A549 (cell line): ENCODE measurements around the gene GPI. TPM values are rescaled to one million over a fixed set of nuclear protein-coding genes. Genes with fewer than 3 reads are reported as not detected.

Experiments
- ATAC-seq, 2 experiments: fragments of 200-7000 bp in 1 of 2; fragments of >200 bp in 1 of 2; cut with Nextera tagmentation in 1 of 2; cut with Tn5 transposase in 1 of 2; 3 replicates each; pipeline versions ENCODE4 v1.8.0 to v1.9.1; 2018 to 2020; ENCODE audit warnings: mild to moderate bottlenecking in 1 of 2, moderate library complexity in 1 of 2
- CTCF ChIA-PET: fragments of 300-600 bp; sonication (Branson Sonifier 250); formaldehyde crosslinking; extraction: SDS; loops from one replicate; lab custom pipeline; 2021; ENCODE audit warnings: antibody characterized with exemption, inconsistent platforms; lab: Yijun Ruan, JAX
- POLR2A ChIA-PET: fragments of 350-600 bp; formaldehyde crosslinking; extraction: SDS; loops from one replicate; lab custom pipeline; 2021; ENCODE audit warnings: antibody characterized with exemption, inconsistent platforms; lab: Yijun Ruan, JAX
- DNase-seq, 2 experiments: peaks; one replicate each; pipeline versions ENCODE4 v3.0.0 to v3.0.0-alpha.2; 2011 to 2016; ENCODE audit warnings: low read depth in 1 of 2, low spot score in 1 of 2
- FAIRE-seq: peaks from 2 replicates; lab custom pipeline; 2011; peaks lifted over from hg19 to GRCh38; lab: Jason Lieb, UNC
- H3K27ac ChIP-seq, 2 experiments: fragments of >200 bp; sonication (Bioruptor Twin); formaldehyde crosslinking; 3 replicates each; pipeline ENCODE4 v1.5.1; 2016 to 2017
- H3K4me1 ChIP-seq: fragments of >200 bp; sonication (Bioruptor Twin); formaldehyde crosslinking; 3 replicates; pipeline ENCODE4 v1.6.1; 2016
- H3K4me2 ChIP-seq: fragments of >200 bp; sonication (Bioruptor Twin); formaldehyde crosslinking; 3 replicates; pipeline ENCODE4 v1.6.1; 2016
- H3K4me3 ChIP-seq: fragments of >200 bp; sonication (Bioruptor Twin); formaldehyde crosslinking; 3 replicates; pipeline ENCODE4 v1.5.1; 2016
- H3K9me3 ChIP-seq: fragments of >200 bp; sonication (Bioruptor Twin); formaldehyde crosslinking; 3 replicates; pipeline ENCODE4 v1.6.1; 2016
- CBX8 ChIP-seq: fragments of 200-600 bp; sonication (generic); IDR thresholded peaks from 2 replicates; pipeline ENCODE4 v1.6.1; 2016
- CHD4 ChIP-seq: fragments of 200-600 bp; sonication (generic); IDR thresholded peaks from 2 replicates; pipeline ENCODE4 v1.6.1; 2016; ENCODE audit warnings: antibody characterized with exemption, mild to moderate bottlenecking, borderline replicate concordance
- EP300 ChIP-seq, 2 experiments: fragments of >200 bp; sonication (Bioruptor Twin); formaldehyde crosslinking; IDR thresholded peaks; 2 replicates in 1 of 2; 3 replicates in 1 of 2; pipeline ENCODE4 v1.6.1; 2016 to 2017
- FOSL2 ChIP-seq, 2 experiments: fragments of 450-650 bp in 1 of 2; fragments of >200 bp in 1 of 2; sonication (Bioruptor Twin) in 1 of 2; formaldehyde crosslinking; IDR thresholded peaks; 2 replicates each; pipeline versions ENCODE4 v1.5.0 to v1.6.1; 2016 to 2020; ENCODE audit warnings: mild to moderate bottlenecking in 1 of 2, moderate library complexity in 1 of 2
- FOXS1 ChIP-seq: fragments of 250-450 bp; sonication (Bioruptor Pico); IDR thresholded peaks from 2 replicates; pipeline ENCODE4 v1.5.0; 2020; ENCODE audit warnings: mild to moderate bottlenecking, moderate library complexity
- GATA3 ChIP-seq: IDR thresholded peaks from 2 replicates; pipeline ENCODE4 v1.6.1; 2012; ENCODE audit warnings: borderline replicate concordance
- HDAC2 ChIP-seq: fragments of 200-600 bp; sonication (generic); IDR thresholded peaks from 2 replicates; pipeline ENCODE4 v1.6.1; 2016
- HEYL ChIP-seq: fragments of 250-450 bp; sonication (Bioruptor Pico); IDR thresholded peaks from 2 replicates; pipeline ENCODE4 v1.8.0; 2021; ENCODE audit warnings: mild to moderate bottlenecking, moderate library complexity
- HOXA7 ChIP-seq: fragments of 250-450 bp; sonication (Bioruptor Pico); IDR thresholded peaks from 2 replicates; pipeline ENCODE4 v1.5.0; 2020; ENCODE audit warnings: mild to moderate bottlenecking, moderate library complexity
- KDM5A ChIP-seq: fragments of 200-600 bp; sonication (generic); IDR thresholded peaks from 2 replicates; pipeline ENCODE4 v1.6.1; 2016; ENCODE audit warnings: antibody characterized with exemption, mild to moderate bottlenecking
- NPAS2 ChIP-seq: fragments of 250-450 bp; sonication (Bioruptor Pico); IDR thresholded peaks from 2 replicates; pipeline ENCODE4 v1.8.0; 2022; ENCODE audit warnings: mild to moderate bottlenecking, moderate library complexity, borderline replicate concordance
- RARB ChIP-seq: fragments of 250-450 bp; sonication (Bioruptor Pico); IDR thresholded peaks from 2 replicates; pipeline ENCODE4 v1.8.0; 2021; ENCODE audit warnings: mild to moderate bottlenecking, moderate library complexity
- ZFP36 ChIP-seq: fragments of 450-650 bp; IDR thresholded peaks from 2 replicates; pipeline ENCODE4 v1.6.1; 2014; ENCODE audit warnings: borderline replicate concordance; ENCODE audit not compliant: partially characterized antibody
- WGBS: methylation state at CpG from one replicate; pipeline ENCODE4 v1.1.6; 2017; ENCODE audit errors: missing lambda C conversion rate; 5-methylcytosine and 5-hydroxymethylcytosine counted together
- polyA plus RNA-seq, 4 experiments: library from polyadenylated mRNA; depleted of rRNA in 3 of 4; stranded (reverse); fragments of >200 nt; fragmentation: RNase III in 1 of 4; extraction: RNeasy Plus Mini Kit Qiagen cat#74134 plus additional on column Dnase treatment in 1 of 4; gene quantifications; 2 replicates in 3 of 4; 3 replicates in 1 of 4; pipeline ENCODE4 v1.2.3, GENCODE V29; 2011 to 2017
- TF ChIP-seq, protein P1 (sequence below): fragments of 450-650 bp; IDR thresholded peaks from 2 replicates; pipeline ENCODE4 v1.6.1; 2014; ENCODE audit warnings: antibody characterized with exemption
- TF ChIP-seq, protein P2 (sequence below): fragments of >200 bp; sonication (Bioruptor Twin); formaldehyde crosslinking; IDR thresholded peaks from 3 replicates; pipeline ENCODE4 v1.5.1; 2016
- TF ChIP-seq, protein P3 (sequence below): fragments of 200-600 bp; sonication (generic); IDR thresholded peaks from 2 replicates; pipeline ENCODE4 v1.6.1; 2016; ENCODE audit warnings: antibody characterized with exemption, mild to moderate bottlenecking, moderate library complexity
- TF ChIP-seq, protein P4 (sequence below): fragments of >200 bp; sonication (Bioruptor Twin); formaldehyde crosslinking; IDR thresholded peaks from 2 replicates; pipeline ENCODE4 v1.6.1; 2016

GPI gene
- polyA plus RNA-seq, 2 of the 4 experiments (the other 2 are of a cell fraction): 548 to 565 TPM

DNA sequence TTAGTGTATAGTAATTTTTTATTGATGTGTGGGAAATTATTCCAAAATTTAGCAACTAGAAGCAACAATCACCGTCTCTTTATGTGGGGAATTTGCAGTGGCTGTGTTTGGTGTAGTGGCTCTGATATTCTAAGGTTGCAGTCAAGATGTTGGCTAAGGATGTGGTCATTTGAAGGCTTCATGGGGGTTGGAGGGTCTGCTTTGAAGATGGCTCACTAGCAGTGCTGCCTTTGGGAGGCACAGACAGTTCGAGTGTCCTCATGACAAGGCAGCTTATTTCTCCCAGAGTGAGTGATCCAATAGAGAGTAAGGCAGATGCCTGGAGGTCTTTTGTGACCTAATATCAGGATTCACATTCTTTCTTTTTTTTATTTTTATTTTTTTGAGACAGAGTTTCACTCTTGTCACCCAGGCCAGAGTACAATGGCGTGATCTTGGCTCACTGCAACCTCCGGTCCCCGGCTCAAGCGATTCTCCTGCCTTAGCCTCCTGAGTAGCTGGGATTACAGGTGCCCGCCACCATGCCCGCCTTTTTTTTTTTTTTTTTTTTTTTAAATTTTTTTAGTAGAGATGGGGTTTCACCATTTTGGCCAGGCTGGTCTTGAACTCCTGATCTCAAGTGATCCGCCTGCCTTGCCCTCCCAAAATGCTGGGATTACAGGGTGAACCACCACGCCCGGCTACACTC lies 8.7 kb downstream of the GPI start:
- no peaks in the 10 kb centered on the region for H3K4me1 ChIP-seq
- POLR2A ChIA-PET: interaction anchor here (0.6 to 1.0 kb wide), 2 partner anchors 9 to 10 kb away, joined by 4 read pairs; partner anchors contain the start of gene GPI

DNA sequence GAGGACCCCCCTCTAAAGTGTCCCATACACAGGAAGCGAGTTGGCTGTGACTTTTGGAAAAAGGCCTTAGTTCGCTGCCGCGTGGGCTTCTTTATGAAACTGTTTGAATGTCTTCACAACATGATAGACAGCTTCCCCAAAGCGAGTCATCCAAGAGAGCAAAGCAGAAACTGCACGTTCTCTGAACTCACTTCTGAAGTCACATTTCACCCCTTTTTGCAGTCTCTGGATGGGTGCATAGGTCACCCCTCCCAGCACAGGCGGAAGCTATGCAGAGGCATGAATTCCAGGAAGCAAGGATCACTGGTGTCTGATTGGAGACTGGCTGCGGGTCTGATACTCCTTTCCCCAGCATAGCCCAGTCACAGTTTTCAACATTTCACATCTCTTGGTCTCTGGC lies 10.6 kb downstream of the GPI start:
- Histone ChIP-seq H3K4me1 (no peaks in the 10 kb centered on the region), H3K9me3 (no peaks in the 10 kb centered on the region), H3K4me3 (no peak overlapping the region), H3K4me2 (no peak overlapping the region), H3K27ac (no peak overlapping the region)
- CTCF ChIA-PET: interaction anchor here (0.9 to 2.0 kb wide), 2 partner anchors 10 to 1727 kb away, joined by 3 to 6 read pairs; no protein-coding TSS in a partner anchor
- POLR2A ChIA-PET: no interaction called here
- FAIRE-seq: peak; percentile 90
- 92% methylated on average over 8 of the region's 8 CpGs for WGBS
- ATAC-seq: no peak
- no peak for DNase-seq
- no peak for TF ChIP-seq KDM5A

More for the DNA sequence above, 8.7 kb downstream of the GPI start:
- no peak overlapping the region for H3K27ac ChIP-seq
- 99% methylated on average over 11 of the region's 11 CpGs for WGBS
- FAIRE-seq (no peak), DNase-seq (no peak), ATAC-seq (no peak)
- TF ChIP-seq RARB: no peak
- TF ChIP-seq, protein P1, sequence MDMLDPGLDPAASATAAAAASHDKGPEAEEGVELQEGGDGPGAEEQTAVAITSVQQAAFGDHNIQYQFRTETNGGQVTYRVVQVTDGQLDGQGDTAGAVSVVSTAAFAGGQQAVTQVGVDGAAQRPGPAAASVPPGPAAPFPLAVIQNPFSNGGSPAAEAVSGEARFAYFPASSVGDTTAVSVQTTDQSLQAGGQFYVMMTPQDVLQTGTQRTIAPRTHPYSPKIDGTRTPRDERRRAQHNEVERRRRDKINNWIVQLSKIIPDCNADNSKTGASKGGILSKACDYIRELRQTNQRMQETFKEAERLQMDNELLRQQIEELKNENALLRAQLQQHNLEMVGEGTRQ: no peak
- H3K9me3 ChIP-seq: no peaks in the 10 kb centered on the region
- CTCF ChIA-PET: interaction anchor here (0.6 to 1.6 kb wide), 2 partner anchors 15 to 134 kb away, joined by 3 to 7 read pairs; no protein-coding TSS in a partner anchor
- no peak overlapping the region for H3K4me3 ChIP-seq
- H3K4me2 ChIP-seq: no peak overlapping the region

DNA sequence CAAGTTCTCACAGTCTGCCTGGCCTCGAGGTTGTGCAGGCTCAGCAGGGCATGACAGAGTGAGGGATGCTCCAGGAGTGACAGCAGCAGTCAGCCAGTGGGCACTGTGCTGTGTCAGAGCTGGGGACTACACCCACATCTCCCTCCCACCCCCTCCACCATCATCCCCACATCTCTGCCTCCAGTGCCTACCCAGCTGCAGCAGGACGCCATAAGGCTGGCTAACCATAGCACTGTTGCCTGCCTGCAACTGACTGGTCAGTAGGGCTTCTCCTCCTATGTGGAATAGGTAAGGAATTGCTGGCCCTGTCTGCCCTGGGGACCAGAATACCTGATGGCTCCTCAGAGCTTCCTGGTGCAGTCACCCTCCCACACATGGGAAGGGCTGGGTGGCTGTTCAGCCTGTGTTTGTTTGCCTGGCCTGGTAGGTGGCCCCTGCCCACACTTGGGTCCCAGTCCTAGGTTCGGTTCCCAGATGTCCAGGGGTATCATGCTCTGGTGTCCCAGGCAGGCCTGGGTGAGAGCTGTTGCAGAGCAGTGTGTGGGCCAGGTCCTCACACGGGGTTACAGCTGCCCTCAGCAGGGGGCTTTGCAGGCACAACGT lies 15.7 kb downstream of the GPI start:
- POLR2A ChIA-PET: interaction anchor here (0.9 kb wide), 1 partner anchor 15 kb away, joined by 3 read pairs; no protein-coding TSS in a partner anchor
- Histone ChIP-seq H3K4me2 (no peak overlapping the region), H3K4me3 (no peak overlapping the region), H3K27ac (no peak overlapping the region), H3K4me1 (no peaks in the 10 kb centered on the region)
- CTCF ChIA-PET: interaction anchor here (0.6 to 2.9 kb wide), 11 partner anchors 10 to 234 kb away, joined by 3 to 9 read pairs (median 3); partner anchors contain the start of gene GPI
- FAIRE-seq: no peak
- ATAC-seq: no peak
- TF ChIP-seq CHD4 (no peak), ZFP36 (no peak), NPAS2 (no peak)
- TF ChIP-seq, protein P2, sequence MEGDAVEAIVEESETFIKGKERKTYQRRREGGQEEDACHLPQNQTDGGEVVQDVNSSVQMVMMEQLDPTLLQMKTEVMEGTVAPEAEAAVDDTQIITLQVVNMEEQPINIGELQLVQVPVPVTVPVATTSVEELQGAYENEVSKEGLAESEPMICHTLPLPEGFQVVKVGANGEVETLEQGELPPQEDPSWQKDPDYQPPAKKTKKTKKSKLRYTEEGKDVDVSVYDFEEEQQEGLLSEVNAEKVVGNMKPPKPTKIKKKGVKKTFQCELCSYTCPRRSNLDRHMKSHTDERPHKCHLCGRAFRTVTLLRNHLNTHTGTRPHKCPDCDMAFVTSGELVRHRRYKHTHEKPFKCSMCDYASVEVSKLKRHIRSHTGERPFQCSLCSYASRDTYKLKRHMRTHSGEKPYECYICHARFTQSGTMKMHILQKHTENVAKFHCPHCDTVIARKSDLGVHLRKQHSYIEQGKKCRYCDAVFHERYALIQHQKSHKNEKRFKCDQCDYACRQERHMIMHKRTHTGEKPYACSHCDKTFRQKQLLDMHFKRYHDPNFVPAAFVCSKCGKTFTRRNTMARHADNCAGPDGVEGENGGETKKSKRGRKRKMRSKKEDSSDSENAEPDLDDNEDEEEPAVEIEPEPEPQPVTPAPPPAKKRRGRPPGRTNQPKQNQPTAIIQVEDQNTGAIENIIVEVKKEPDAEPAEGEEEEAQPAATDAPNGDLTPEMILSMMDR: no peak
- TF ChIP-seq, all 56 proteins: peak for 0
- no peak for DNase-seq
- whole genome bisulfite sequencing: 90% methylated on average over 5 of the region's 5 CpGs
- no peaks in the 10 kb centered on the region for H3K9me3 ChIP-seq

DNA sequence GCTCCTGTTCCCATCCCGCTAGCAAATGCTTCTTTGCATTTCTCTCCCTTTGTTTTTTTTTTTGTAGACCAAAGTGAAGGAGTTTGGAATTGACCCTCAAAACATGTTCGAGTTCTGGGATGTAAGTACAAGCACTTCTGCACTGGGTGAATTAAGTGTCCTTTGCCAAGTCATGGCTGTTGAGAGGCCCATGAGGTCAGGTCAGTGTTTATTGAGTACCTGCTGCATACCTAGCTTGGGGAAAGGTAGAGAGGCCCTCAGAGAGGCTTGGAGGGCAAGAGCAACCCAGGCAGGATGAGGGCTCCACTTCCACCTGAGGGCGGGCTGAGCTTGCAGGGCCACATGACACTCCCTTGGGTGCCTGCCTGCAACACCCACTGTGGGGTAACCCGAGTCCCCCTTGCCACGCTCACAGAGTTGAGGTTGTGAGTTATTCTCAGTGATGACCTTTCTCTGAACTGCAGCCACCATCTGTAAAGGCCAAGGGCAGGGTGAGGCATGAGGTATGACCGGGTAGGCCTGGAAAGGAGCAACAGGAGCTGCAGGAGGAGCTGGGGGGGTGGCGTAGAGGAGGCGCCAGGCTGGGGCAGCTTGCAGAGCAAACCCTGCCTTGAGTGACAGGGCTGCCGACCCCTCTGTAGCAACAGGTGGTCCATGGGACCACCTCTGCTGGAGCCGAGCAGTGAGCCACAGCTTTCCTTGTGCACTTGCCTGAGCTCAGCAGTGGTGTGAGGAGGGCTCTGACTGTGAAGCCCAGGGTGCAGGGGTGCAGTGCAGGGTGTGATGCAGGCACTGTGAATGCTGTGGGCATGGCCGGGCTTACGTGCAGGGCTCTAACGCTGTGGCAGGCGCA lies 16.6 kb downstream of the GPI start:
- Histone ChIP-seq H3K9me3 (no peaks in the 10 kb centered on the region), H3K4me1 (no peaks in the 10 kb centered on the region), H3K4me3 (no peak overlapping the region), H3K4me2 (no peak overlapping the region), H3K27ac (no peak overlapping the region)
- ATAC-seq (no peak), DNase-seq (no peak), FAIRE-seq (no peak)
- POLR2A ChIA-PET: interaction anchor here (0.6 to 0.9 kb wide), 2 partner anchors 16 to 17 kb away, joined by 3 read pairs; partner anchors contain the start of gene GPI
- WGBS: 96% methylated on average over 14 of the region's 14 CpGs
- CTCF ChIA-PET: interaction anchor here (0.6 to 2.9 kb wide), 11 partner anchors 11 to 234 kb away, joined by 3 to 9 read pairs (median 3); partner anchors contain the start of gene GPI
- no peak for TF ChIP-seq EP300 (IDR thresholded peaks at IDR 0.05)
- no peak for TF ChIP-seq CBX8
- TF ChIP-seq, protein P3, sequence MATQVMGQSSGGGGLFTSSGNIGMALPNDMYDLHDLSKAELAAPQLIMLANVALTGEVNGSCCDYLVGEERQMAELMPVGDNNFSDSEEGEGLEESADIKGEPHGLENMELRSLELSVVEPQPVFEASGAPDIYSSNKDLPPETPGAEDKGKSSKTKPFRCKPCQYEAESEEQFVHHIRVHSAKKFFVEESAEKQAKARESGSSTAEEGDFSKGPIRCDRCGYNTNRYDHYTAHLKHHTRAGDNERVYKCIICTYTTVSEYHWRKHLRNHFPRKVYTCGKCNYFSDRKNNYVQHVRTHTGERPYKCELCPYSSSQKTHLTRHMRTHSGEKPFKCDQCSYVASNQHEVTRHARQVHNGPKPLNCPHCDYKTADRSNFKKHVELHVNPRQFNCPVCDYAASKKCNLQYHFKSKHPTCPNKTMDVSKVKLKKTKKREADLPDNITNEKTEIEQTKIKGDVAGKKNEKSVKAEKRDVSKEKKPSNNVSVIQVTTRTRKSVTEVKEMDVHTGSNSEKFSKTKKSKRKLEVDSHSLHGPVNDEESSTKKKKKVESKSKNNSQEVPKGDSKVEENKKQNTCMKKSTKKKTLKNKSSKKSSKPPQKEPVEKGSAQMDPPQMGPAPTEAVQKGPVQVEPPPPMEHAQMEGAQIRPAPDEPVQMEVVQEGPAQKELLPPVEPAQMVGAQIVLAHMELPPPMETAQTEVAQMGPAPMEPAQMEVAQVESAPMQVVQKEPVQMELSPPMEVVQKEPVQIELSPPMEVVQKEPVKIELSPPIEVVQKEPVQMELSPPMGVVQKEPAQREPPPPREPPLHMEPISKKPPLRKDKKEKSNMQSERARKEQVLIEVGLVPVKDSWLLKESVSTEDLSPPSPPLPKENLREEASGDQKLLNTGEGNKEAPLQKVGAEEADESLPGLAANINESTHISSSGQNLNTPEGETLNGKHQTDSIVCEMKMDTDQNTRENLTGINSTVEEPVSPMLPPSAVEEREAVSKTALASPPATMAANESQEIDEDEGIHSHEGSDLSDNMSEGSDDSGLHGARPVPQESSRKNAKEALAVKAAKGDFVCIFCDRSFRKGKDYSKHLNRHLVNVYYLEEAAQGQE: no peak
- no peak for TF ChIP-seq RARB
- no peak for TF ChIP-seq KDM5A
- TF ChIP-seq FOSL2 (IDR thresholded peaks at IDR 0.05): no peak
- no peak for TF ChIP-seq FOSL2 (CRISPR knock-in tag; IDR thresholded peaks at IDR 0.05)
- TF ChIP-seq, protein P1: no peak
- TF ChIP-seq, protein P4, sequence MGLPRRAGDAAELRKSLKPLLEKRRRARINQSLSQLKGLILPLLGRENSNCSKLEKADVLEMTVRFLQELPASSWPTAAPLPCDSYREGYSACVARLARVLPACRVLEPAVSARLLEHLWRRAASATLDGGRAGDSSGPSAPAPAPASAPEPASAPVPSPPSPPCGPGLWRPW: no peak
- TF ChIP-seq HOXA7 (CRISPR knock-in tag): no peak
- no peak for TF ChIP-seq HEYL (CRISPR knock-in tag)
- no peak for TF ChIP-seq GATA3
- TF ChIP-seq FOXS1: no peak
- no peak for TF ChIP-seq HDAC2
